PFSK-1 (cell line): ENCODE data around the gene ZNF608.

Source experiments
- POLR2AphosphoS5 ChIP-seq: IDR thresholded peaks from 2 replicates; pipeline ENCODE4 v1.6.1; 2012; ENCODE audit warnings: low read depth, mild to moderate bottlenecking, control low read depth, low read length, moderate library complexity
- SIN3A ChIP-seq: IDR thresholded peaks from 2 replicates; pipeline ENCODE4 v1.6.1; 2012; ENCODE audit warnings: mild to moderate bottlenecking, low read length, moderate library complexity, borderline replicate concordance; ENCODE audit not compliant: insufficient read depth
- TAF1 ChIP-seq: IDR thresholded peaks from 2 replicates; pipeline ENCODE4 v1.6.1; 2012; ENCODE audit warnings: low read length, control low read depth, borderline replicate concordance; ENCODE audit not compliant: insufficient read depth

DNA sequence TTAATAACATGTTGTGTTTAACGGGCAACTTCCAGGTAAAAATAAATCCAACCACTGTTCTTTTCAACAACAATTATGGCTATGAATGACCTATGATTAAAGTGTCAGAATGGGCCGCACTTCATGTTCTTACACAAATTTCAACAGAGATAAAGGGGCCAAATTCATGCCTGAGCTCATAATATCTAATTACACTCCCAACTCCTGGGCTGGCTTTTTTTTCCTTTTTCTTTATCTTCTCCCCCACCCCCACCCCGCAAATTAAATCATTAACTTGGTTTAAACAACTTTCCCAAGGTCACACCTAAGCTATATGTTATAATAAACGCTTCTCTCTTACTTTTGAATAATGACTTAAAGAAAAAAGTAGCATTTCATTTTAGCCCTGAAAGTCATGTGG, 25.8 kb downstream of the ZNF608 start:
- no peak for TF ChIP-seq POLR2AphosphoS5
- no peak for TF ChIP-seq SIN3A
- TF ChIP-seq TAF1 = no peak
